Measurements from ENCODE around the gene NOC4L. TPM values are rescaled to one million over a fixed set of nuclear protein-coding genes. Genes with fewer than 3 reads are reported as not detected.

NOC4L gene
- total RNA-seq, 2 experiments from 2014 or later = 31.0 to 47.6 TPM

DNA sequence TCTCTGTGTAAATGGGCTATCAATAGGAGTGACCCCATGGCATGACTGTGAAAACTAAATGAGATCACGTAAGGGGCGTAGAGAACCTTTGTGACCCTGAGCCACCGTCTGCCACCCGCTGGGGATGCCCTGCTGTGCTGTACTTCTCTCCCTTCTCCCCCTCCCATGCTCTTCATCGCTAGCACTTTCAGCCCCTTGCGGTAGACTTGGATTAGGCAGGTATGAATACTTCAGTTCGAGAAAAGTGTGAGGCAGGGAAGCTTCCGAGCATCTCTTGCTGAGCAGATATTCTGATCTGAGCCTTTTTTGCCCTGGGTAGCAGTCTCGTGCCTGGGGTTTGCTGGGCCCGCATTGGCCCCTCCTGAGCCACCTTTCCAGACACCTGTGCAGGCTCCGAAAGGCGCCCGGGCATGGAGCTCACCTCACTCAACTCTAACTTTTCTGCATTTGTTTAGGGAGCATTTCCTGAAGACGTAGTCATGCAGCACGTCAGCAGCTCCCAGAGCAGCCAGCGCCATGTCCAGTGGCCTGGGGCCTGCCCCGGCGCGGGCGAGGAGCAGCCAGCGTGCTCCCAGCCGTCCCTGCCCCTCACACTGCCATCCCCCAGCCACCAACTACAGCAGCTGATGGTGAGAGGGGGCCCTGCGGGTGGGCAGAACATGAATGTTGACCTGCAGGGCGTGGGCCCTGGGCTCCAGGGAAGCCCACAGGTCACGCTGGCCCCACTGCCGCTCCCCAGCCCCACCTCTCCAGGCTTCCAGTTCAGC lies 40.5 kb upstream of the NOC4L start:
- CTCF ChIA-PET (ENCODE audit: unreplicated experiment) = no interaction called here
- Histone ChIP-seq H3K79me2 (ENCODE audit: insufficient read depth, low read depth, low read length) (0 out of 2 replicates have a peak, but pooled peaks cover 8% of the 10 kb centered on the region), H2AFZ (ENCODE audit: low read length) (no peak overlapping the region), H3K36me3 (ENCODE audit: insufficient read depth, low read length) (peaks cover 45% of the 10 kb centered on the region), H3K4me2 (ENCODE audit: low read length) (no peak overlapping the region), H4K20me1 (ENCODE audit: insufficient read depth, low read length) (no peaks in the 10 kb centered on the region; the same call in 1 of the 2 replicates), H3K4me1 (ENCODE audit: insufficient read depth, low read length, poor library complexity, severe bottlenecking) (no peaks in the 10 kb centered on the region), H3K9me2 (ENCODE audit: insufficient read depth, low read length) (no peaks in the 10 kb centered on the region), H3K4me3 (ENCODE audit: low read depth, low read length, poor library complexity, severe bottlenecking) (no peak overlapping the region), H3K27ac (ENCODE audit: low read depth, low read length, poor library complexity, severe bottlenecking) (no peak overlapping the region), H3K9me3 (ENCODE audit: low read length) (no peaks in the 10 kb centered on the region)
- POLR2A ChIA-PET = no interaction called here
- TF ChIP-seq EZH2phosphoT487 (IDR thresholded peaks at IDR 0.05; ENCODE audit: borderline replicate concordance, low read depth, low read length) (no peak), CTCF (conservative IDR thresholded peaks at IDR 0.05; ENCODE audit: low read length) (no peak)
- no peak for DNase-seq (ENCODE audit: low spot score)
- intact Hi-C loops (cut with micrococcal nuclease; ENCODE audit: unreplicated experiment) = no loop called here
- no TSS peak for BruUV-seq (replicated peaks)

DNA sequence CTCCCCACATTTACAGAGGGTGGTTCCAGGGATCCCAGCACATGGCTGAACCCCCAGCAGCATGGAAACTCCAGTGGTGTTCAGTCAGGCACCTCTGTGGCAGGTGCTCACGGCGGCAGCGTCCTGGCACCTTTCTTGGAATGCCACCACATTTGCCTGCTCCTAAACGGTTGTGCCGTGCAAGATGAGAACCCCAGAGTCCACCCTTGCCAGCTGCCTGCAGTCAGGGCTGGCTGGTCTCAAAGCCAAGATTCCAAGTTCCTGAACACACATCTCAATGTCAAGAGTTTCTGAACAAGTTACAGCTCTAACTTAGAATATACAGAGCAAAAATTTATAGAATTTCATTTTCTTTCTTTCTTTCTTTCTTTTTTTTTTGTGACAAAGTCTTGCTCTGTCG lies 38.8 kb upstream of the NOC4L start:
- Histone ChIP-seq H3K9me3 (ENCODE audit: low read length) (no peaks in the 10 kb centered on the region), H3K9me2 (ENCODE audit: insufficient read depth, low read length) (no peaks in the 10 kb centered on the region), H2AFZ (ENCODE audit: low read length) (no peak overlapping the region), H3K4me3 (ENCODE audit: low read depth, low read length, poor library complexity, severe bottlenecking) (no peak overlapping the region), H4K20me1 (ENCODE audit: insufficient read depth, low read length) (no peaks in the 10 kb centered on the region), H3K79me2 (ENCODE audit: insufficient read depth, low read depth, low read length) (0 out of 2 replicates have a peak, but pooled peaks cover 8% of the 10 kb centered on the region), H3K4me1 (ENCODE audit: insufficient read depth, low read length, poor library complexity, severe bottlenecking) (no peaks in the 10 kb centered on the region), H3K4me2 (ENCODE audit: low read length) (no peak overlapping the region), H3K27ac (ENCODE audit: low read depth, low read length, poor library complexity, severe bottlenecking) (no peak overlapping the region), H3K36me3 (ENCODE audit: insufficient read depth, low read length) (peaks cover 44% of the 10 kb centered on the region)
- TF ChIP-seq CTCF (conservative IDR thresholded peaks at IDR 0.05; ENCODE audit: low read length) (no peak), EZH2phosphoT487 (IDR thresholded peaks at IDR 0.05; ENCODE audit: borderline replicate concordance, low read depth, low read length) (no peak)
- ChIA-PET POLR2A (interaction anchor here (0.7 kb wide), 1 partner anchor 378 kb away, joined by 4 read pairs; no protein-coding TSS in a partner anchor), CTCF (ENCODE audit: unreplicated experiment) (no interaction called here)
- intact Hi-C loops (cut with micrococcal nuclease; ENCODE audit: unreplicated experiment) = no loop called here
- BruUV-seq (replicated peaks) = no TSS peak
- DNase-seq (ENCODE audit: low spot score) = no peak

DNA sequence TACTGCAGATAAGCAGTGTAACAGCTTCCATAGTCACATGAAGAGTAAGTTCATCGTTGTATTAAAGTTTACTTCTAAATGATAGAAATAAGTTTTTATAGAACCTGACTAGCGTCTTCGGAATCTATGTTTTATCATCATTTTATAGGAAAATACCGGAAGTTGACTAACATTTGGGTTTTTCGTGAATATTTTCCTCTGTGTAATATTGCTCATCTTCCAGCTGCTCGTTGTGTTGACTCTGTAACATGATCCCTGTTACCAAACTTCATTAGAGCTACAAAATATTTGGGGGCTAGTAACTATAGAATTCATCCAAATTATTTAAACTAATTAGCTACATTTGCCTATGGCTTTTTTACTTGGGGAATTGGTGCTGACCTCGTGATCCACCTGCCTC lies 37.3 kb upstream of the NOC4L start:
- CTCF ChIA-PET (ENCODE audit: unreplicated experiment) = no interaction called here
- H3K79me2 ChIP-seq (ENCODE audit: insufficient read depth, low read depth, low read length) = 0 out of 2 replicates have a peak, but pooled peaks cover 8% of the 10 kb centered on the region
- no peaks in the 10 kb centered on the region for H3K4me1 ChIP-seq (ENCODE audit: insufficient read depth, low read length, poor library complexity, severe bottlenecking)
- peaks cover 53% of the 10 kb centered on the region for H3K36me3 ChIP-seq (ENCODE audit: insufficient read depth, low read length)
- no peak overlapping the region for H2AFZ ChIP-seq (ENCODE audit: low read length)
- TF ChIP-seq CTCF (conservative IDR thresholded peaks at IDR 0.05; ENCODE audit: low read length) (no peak), EZH2phosphoT487 (IDR thresholded peaks at IDR 0.05; ENCODE audit: borderline replicate concordance, low read depth, low read length) (no peak)
- no peaks in the 10 kb centered on the region for H4K20me1 ChIP-seq (ENCODE audit: insufficient read depth, low read length)
- POLR2A ChIA-PET = no interaction called here
- H3K4me2 ChIP-seq (ENCODE audit: low read length) = no peak overlapping the region
- no TSS peak for BruUV-seq (replicated peaks)
- DNase-seq (ENCODE audit: low spot score) = no peak
- no peak overlapping the region for H3K27ac ChIP-seq (ENCODE audit: low read depth, low read length, poor library complexity, severe bottlenecking)
- H3K4me3 ChIP-seq (ENCODE audit: low read depth, low read length, poor library complexity, severe bottlenecking) = no peak overlapping the region
- H3K9me3 ChIP-seq (ENCODE audit: low read length) = no peaks in the 10 kb centered on the region
- intact Hi-C loops (cut with micrococcal nuclease; ENCODE audit: unreplicated experiment) = no loop called here
- H3K9me2 ChIP-seq (ENCODE audit: insufficient read depth, low read length) = no peaks in the 10 kb centered on the region
